Suprapubic skin (tissue), 4 donors: Measurements from ENCODE around the gene EYS. TPM values are rescaled to one million over a fixed set of nuclear protein-coding genes. Genes with fewer than 3 reads are reported as not detected.

Source experiments
- DNase-seq, 2 donors: peaks; one replicate each; pipeline ENCODE4 v3.0.0-alpha.2; 2019; ENCODE audit warnings: low spot score in 2 of 2
- H3K27ac ChIP-seq: fragments of 200-600 bp; sonication (generic); one replicate; pipeline ENCODE4 v1.5.1; 2019
- H3K27me3 ChIP-seq: fragments of 200-600 bp; sonication (generic); one replicate; pipeline ENCODE4 v1.5.1; 2019
- H3K36me3 ChIP-seq: fragments of 200-600 bp; sonication (generic); one replicate; pipeline ENCODE4 v1.5.1; 2019
- H3K4me1 ChIP-seq: fragments of 200-600 bp; sonication (generic); one replicate; pipeline ENCODE4 v1.5.1; 2019
- H3K4me3 ChIP-seq: fragments of 200-600 bp; sonication (generic); one replicate; pipeline ENCODE4 v1.5.1; 2019; ENCODE audit warnings: mild to moderate bottlenecking
- H3K9me3 ChIP-seq: fragments of 200-600 bp; sonication (generic); one replicate; pipeline ENCODE4 v1.5.1; 2019
- EP300 ChIP-seq: sonication (generic); formaldehyde crosslinking; IDR thresholded peaks from one replicate; pipeline ENCODE4 v1.6.1; 2017; ENCODE audit warnings: antibody characterized with exemption
- POLR2A ChIP-seq, 2 donors: fragments of 450-650 bp; IDR thresholded peaks; one replicate each; pipeline ENCODE4 v1.6.1; 2017; ENCODE audit warnings: antibody characterized with exemption in 2 of 2, mild to moderate bottlenecking in 2 of 2, moderate library complexity in 2 of 2
- POLR2AphosphoS5 ChIP-seq, 3 donors: sonication (generic); formaldehyde crosslinking; IDR thresholded peaks; one replicate each; pipeline ENCODE4 v1.6.1; 2017; ENCODE audit warnings: antibody characterized with exemption in 3 of 3
- WGBS: methylation state at CpG from one replicate; pipeline ENCODE4 v1.1.5; 2018; 5-methylcytosine and 5-hydroxymethylcytosine counted together
- total RNA-seq, 4 donors: library from RNA; depleted of rRNA; stranded (reverse); fragments of >200 nt; gene quantifications; one replicate each; pipeline ENCODE4 v1.1.0, GENCODE V29; 2016
- TF ChIP-seq, protein P1 (sequence below), 2 donors: fragments of 200-600 bp in 1 of 2; fragments of 450-650 bp in 1 of 2; sonication (generic) in 1 of 2; IDR thresholded peaks; one replicate each; pipeline ENCODE4 v1.5.1; 2016 to 2019; ENCODE audit warnings: antibody characterized with exemption in 2 of 2, mild to moderate bottlenecking in 1 of 2, moderate library complexity in 1 of 2

The EYS gene
- total RNA-seq, 4 donors from 2014 or later: not detected

DNA sequence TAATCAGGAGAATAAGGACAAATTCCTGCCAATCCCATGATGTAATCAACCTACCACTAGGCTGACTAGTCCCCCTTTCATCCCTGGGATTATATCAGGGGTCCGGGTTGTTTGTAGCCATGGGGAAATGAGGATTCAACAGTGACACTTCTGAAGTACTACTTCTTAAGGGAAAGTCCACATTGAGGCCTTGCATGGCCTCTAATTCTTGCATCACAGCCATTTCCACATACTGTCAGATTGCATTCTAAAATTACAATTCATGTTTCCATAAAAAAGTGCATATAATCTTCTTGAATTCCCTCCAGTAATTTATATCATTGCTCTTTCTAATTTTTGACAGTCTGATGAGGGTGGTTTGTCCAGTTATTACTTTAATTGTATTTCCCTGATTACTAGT is 1887.2 kb downstream of the EYS start:
- Histone ChIP-seq H3K9me3 (no peaks in the 10 kb centered on the region), H3K4me3 (no peak overlapping the region), H3K4me1 (no peaks in the 10 kb centered on the region), H3K36me3 (no peaks in the 10 kb centered on the region), H3K27ac (no peak overlapping the region), H3K27me3 (no peaks in the 10 kb centered on the region)
- DNase-seq: no peak
- TF ChIP-seq POLR2A (IDR thresholded peaks at IDR 0.05): no peak
- no peak for TF ChIP-seq EP300
- no peak for TF ChIP-seq POLR2AphosphoS5 (IDR thresholded peaks at IDR 0.05)
- TF ChIP-seq, protein P1, sequence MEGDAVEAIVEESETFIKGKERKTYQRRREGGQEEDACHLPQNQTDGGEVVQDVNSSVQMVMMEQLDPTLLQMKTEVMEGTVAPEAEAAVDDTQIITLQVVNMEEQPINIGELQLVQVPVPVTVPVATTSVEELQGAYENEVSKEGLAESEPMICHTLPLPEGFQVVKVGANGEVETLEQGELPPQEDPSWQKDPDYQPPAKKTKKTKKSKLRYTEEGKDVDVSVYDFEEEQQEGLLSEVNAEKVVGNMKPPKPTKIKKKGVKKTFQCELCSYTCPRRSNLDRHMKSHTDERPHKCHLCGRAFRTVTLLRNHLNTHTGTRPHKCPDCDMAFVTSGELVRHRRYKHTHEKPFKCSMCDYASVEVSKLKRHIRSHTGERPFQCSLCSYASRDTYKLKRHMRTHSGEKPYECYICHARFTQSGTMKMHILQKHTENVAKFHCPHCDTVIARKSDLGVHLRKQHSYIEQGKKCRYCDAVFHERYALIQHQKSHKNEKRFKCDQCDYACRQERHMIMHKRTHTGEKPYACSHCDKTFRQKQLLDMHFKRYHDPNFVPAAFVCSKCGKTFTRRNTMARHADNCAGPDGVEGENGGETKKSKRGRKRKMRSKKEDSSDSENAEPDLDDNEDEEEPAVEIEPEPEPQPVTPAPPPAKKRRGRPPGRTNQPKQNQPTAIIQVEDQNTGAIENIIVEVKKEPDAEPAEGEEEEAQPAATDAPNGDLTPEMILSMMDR (IDR thresholded peaks at IDR 0.05): no peak
- 73% methylated on average over 1 of the region's 1 CpG for WGBS

DNA sequence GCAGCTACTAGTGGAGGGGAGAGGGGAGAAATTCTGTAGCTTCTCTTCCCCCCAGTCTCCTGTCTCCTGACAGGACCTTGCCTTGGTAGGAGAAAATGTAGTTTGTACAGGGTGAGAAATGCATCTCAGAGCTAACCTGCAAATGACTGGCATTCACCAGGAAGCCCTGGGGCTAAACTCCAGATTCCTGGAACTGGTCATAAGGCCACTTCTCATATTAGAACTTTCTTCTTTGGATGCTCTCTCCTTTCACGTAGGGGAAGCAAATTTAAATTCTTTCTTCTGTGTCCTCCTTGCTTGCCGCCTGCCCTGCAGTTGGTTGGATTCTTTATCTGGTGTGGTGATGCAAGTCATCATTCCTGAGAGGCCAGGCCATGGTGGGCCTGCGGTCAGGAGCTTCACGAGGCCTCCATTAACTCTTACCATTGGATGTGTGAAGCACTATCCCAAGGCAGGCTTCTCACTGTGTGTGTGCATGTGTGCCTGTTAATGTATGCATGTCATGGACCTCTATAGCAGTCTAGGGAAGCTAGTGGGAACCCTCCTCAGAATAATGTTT is 1889.5 kb downstream of the EYS start:
- WGBS: 88% methylated on average over 4 of the region's 4 CpGs
- no peak for DNase-seq
- H3K27me3 ChIP-seq: no peaks in the 10 kb centered on the region
- H3K27ac ChIP-seq: no peak overlapping the region
- H3K36me3 ChIP-seq: no peaks in the 10 kb centered on the region
- H3K9me3 ChIP-seq: no peaks in the 10 kb centered on the region
- no peak overlapping the region for H3K4me3 ChIP-seq
- no peaks in the 10 kb centered on the region for H3K4me1 ChIP-seq
- no peak for TF ChIP-seq POLR2AphosphoS5 (IDR thresholded peaks at IDR 0.05)
- TF ChIP-seq, protein P1 (IDR thresholded peaks at IDR 0.05): no peak
- no peak for TF ChIP-seq POLR2A (IDR thresholded peaks at IDR 0.05)
- no peak for TF ChIP-seq EP300

DNA sequence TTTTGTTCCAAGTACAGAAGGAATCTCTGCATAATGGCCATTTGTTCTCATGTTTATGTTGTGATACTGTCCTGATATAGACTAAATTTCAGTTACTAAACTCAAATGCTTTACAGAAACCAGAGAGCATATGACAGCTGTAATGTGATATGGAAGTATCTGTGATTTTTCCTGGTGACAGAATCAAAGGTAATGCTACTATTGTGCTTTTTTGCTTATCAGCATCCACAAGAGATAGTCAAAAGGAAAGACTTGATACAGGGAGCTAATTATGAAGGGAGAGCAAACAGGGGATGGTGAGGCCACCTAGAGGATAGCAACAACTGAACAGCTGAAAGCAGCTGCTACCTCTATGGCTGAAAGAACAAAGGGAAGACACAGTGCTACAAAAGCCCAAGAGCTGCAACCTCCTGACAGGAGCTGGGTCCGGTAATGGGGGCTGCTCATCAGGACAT is 1890.0 kb downstream of the EYS start:
- H3K27me3 ChIP-seq: no peaks in the 10 kb centered on the region
- no peaks in the 10 kb centered on the region for H3K9me3 ChIP-seq
- TF ChIP-seq EP300 (no peak), POLR2AphosphoS5 (IDR thresholded peaks at IDR 0.05) (no peak), POLR2A (IDR thresholded peaks at IDR 0.05) (no peak)
- TF ChIP-seq, protein P1 (IDR thresholded peaks at IDR 0.05): no peak
- no peak for DNase-seq
- H3K4me3 ChIP-seq: no peak overlapping the region
- no peaks in the 10 kb centered on the region for H3K4me1 ChIP-seq
- WGBS: 64% methylated on average over 1 of the region's 1 CpG
- H3K27ac ChIP-seq: no peak overlapping the region
- H3K36me3 ChIP-seq: no peaks in the 10 kb centered on the region

DNA sequence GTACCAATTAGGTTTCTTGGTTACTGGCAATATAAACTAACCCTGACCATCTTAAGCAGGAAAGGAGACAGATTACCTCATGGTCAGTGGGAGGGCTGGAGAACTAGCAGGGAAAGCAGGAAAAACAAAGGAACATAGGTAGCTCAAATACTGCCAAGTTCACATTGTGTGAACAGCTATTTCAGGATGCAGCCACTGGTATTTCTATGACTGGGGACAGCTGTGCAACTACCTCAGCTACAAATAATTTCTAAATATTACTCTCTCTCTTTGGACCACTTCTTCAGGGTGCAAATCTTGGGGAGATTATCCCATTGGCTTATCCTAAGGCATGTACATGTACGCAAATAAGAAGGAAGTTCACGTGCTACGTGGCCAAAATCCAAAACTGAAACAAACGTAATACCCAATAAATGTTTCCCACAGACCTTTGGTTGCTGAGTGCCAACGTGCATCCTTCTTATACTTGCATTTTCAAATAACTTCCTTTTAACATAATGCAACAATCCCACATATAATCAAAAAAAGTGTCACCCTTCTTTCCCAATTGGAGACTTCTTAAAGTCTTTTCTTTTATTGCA is 1890.5 kb downstream of the EYS start:
- no peaks in the 10 kb centered on the region for H3K27me3 ChIP-seq
- no peak overlapping the region for H3K27ac ChIP-seq
- no peaks in the 10 kb centered on the region for H3K36me3 ChIP-seq
- H3K4me3 ChIP-seq: no peak overlapping the region
- WGBS: 56% methylated on average over 5 of the region's 5 CpGs
- no peak for DNase-seq
- H3K4me1 ChIP-seq: no peaks in the 10 kb centered on the region
- no peak for TF ChIP-seq POLR2AphosphoS5 (IDR thresholded peaks at IDR 0.05)
- H3K9me3 ChIP-seq: no peaks in the 10 kb centered on the region

DNA sequence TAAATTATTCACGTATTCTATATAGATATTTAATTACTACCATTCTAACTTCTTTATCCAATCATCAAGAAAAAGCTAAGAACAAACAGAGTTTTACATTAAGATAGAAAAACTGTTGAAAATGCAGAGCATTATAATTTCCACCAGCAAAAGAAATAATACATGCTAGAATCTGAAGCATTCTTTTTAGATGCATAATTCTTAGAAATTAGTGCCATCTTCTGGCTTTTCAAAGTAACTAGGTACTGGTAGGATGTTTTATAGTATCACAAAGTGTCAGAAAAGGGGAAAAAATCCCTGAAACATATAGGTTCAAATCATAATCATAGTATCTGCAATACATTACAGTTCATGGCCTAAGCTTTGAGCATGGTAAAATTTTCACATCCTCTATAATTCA is 1892.6 kb downstream of the EYS start:
- no peak for DNase-seq
- WGBS: 47% methylated on average over 1 of the region's 1 CpG
- Histone ChIP-seq H3K27me3 (no peaks in the 10 kb centered on the region), H3K4me3 (no peak overlapping the region), H3K27ac (no peak overlapping the region), H3K4me1 (no peaks in the 10 kb centered on the region), H3K36me3 (no peaks in the 10 kb centered on the region), H3K9me3 (no peaks in the 10 kb centered on the region)
- no peak for TF ChIP-seq POLR2AphosphoS5 (IDR thresholded peaks at IDR 0.05)
- no peak for TF ChIP-seq EP300

DNA sequence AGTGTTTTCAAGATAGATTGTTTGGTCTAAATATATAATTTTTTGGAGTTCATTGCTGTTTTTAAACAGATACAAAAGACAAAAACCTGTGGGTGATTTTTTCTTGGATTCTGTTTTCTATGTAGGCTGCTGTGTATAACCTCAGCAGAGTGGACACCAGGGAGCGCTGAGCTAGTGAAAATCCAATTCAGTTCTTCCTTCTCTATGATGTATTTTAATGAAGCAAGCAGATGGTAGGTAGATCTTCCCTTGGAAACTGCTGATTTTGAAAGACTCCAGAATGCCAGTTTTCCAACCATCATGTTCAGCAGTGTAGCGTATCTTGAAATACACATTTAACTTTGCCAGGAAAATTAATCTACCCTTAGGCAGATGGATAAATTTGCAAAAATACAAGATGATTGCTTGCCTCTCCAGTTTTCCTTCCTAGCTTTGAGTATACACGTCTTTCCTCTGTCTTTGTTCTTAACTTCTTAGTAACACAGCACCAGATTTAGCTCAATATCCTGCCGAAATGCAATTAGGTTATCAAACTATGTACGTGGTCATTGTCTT is 1893.4 kb downstream of the EYS start:
- no peak for DNase-seq
- TF ChIP-seq, protein P1 (IDR thresholded peaks at IDR 0.05): no peak
- TF ChIP-seq POLR2A (IDR thresholded peaks at IDR 0.05): no peak
- no peak for TF ChIP-seq EP300
- TF ChIP-seq POLR2AphosphoS5 (IDR thresholded peaks at IDR 0.05): no peak
- 60% methylated on average over 5 of the region's 5 CpGs for WGBS
- Histone ChIP-seq H3K27ac (no peak overlapping the region), H3K36me3 (no peaks in the 10 kb centered on the region), H3K4me1 (no peaks in the 10 kb centered on the region), H3K4me3 (no peak overlapping the region), H3K9me3 (no peaks in the 10 kb centered on the region), H3K27me3 (no peaks in the 10 kb centered on the region)
